HL-60 (cell line): Measurements from ENCODE around the gene PDE2A.

ENCODE experiments used
- GABPA ChIP-seq: IDR thresholded peaks from 2 replicates; pipeline ENCODE4 v1.6.1; 2012; ENCODE audit warnings: low read depth
- POLR2AphosphoS5 ChIP-seq: IDR thresholded peaks from 2 replicates; pipeline ENCODE4 v1.6.1; 2012; ENCODE audit warnings: low read depth
- TF ChIP-seq, protein P1 (sequence below): IDR thresholded peaks from one replicate; pipeline ENCODE4 v1.5.1; 2011; ENCODE audit warnings: low read length, control low read depth, inconsistent platforms; ENCODE audit not compliant: insufficient read depth

DNA sequence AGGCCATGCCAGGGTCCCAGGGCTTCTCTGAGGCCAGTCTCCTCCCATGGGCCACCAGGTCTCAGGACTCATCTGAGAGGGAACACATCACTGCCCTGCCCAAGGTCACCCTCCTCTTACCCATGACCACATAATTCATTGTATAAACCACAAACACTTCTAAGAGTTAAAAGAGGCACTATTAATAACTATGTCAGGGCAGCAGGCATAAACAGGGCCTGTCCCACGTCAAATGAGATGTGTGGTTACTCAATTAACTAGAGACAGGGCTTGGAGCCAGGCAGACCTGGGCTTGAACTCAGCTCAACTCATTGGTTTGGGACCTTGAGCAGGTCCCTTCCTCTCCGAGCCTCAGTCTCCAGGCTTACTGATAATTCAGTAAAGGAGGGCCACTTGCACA, 44.9 kb upstream of the PDE2A start:
- TF ChIP-seq, protein P1, sequence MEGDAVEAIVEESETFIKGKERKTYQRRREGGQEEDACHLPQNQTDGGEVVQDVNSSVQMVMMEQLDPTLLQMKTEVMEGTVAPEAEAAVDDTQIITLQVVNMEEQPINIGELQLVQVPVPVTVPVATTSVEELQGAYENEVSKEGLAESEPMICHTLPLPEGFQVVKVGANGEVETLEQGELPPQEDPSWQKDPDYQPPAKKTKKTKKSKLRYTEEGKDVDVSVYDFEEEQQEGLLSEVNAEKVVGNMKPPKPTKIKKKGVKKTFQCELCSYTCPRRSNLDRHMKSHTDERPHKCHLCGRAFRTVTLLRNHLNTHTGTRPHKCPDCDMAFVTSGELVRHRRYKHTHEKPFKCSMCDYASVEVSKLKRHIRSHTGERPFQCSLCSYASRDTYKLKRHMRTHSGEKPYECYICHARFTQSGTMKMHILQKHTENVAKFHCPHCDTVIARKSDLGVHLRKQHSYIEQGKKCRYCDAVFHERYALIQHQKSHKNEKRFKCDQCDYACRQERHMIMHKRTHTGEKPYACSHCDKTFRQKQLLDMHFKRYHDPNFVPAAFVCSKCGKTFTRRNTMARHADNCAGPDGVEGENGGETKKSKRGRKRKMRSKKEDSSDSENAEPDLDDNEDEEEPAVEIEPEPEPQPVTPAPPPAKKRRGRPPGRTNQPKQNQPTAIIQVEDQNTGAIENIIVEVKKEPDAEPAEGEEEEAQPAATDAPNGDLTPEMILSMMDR = no peak
- TF ChIP-seq POLR2AphosphoS5 (no peak), GABPA (no peak)
